SH-SY5Y (cell line): ENCODE measurements around the gene HFM1.

Experiments
- GATA2 ChIP-seq: IDR thresholded peaks from 2 replicates; pipeline ENCODE4 v1.6.1; 2011; ENCODE audit warnings: mild to moderate bottlenecking, low read depth, low read length
- GATA3 ChIP-seq: IDR thresholded peaks from 2 replicates; pipeline ENCODE4 v1.6.1; 2011; ENCODE audit warnings: low read depth, mild to moderate bottlenecking, low read length, moderate library complexity

Gene HFM1

GRCh38 chr1:91303165-91303564 lies 101.5 kb downstream of the HFM1 start:
- no peak for TF ChIP-seq GATA2
- TF ChIP-seq GATA3: no peak

GRCh38 chr1:91283421-91283726 lies 121.3 kb downstream of the HFM1 start:
- TF ChIP-seq GATA2 (no peak), GATA3 (no peak)

GRCh38 chr1:91282695-91283420 lies 121.8 kb downstream of the HFM1 start:
- TF ChIP-seq GATA3: no peak
- TF ChIP-seq GATA2: no peak

GRCh38 chr1:91281782-91282181 lies 122.9 kb downstream of the HFM1 start:
- TF ChIP-seq GATA2 (no peak), GATA3 (no peak)

GRCh38 chr1:91278754-91279153 lies 125.9 kb downstream of the HFM1 start:
- no peak for TF ChIP-seq GATA3
- no peak for TF ChIP-seq GATA2

- TF ChIP-seq GATA3: no peak
- TF ChIP-seq GATA2: no peak
These were observed 130.8 kb downstream of the HFM1 start for GRCh38 chr1:91273875-91274274.

- TF ChIP-seq GATA2 (no peak), GATA3 (no peak)
These were observed 143.0 kb downstream of the HFM1 start for GRCh38 chr1:91261655-91262054.

GRCh38 chr1:91245435-91245834 lies 159.2 kb downstream of the HFM1 start:
- TF ChIP-seq GATA3 (no peak), GATA2 (no peak)

GRCh38 chr1:91244737-91245136 lies 159.9 kb downstream of the HFM1 start:
- TF ChIP-seq GATA3 (no peak), GATA2 (no peak)

GRCh38 chr1:91243171-91243570 lies 161.5 kb downstream of the HFM1 start:
- TF ChIP-seq GATA2: no peak
- TF ChIP-seq GATA3: no peak

- no peak for TF ChIP-seq GATA2
- no peak for TF ChIP-seq GATA3
These were observed 170.5 kb downstream of the HFM1 start for GRCh38 chr1:91234181-91234580.

- no peak for TF ChIP-seq GATA3
- no peak for TF ChIP-seq GATA2
These were observed 177.9 kb downstream of the HFM1 start for GRCh38 chr1:91226741-91227140.

- TF ChIP-seq GATA3 (no peak), GATA2 (no peak)
These were observed 179.8 kb downstream of the HFM1 start for GRCh38 chr1:91224878-91225277.

GRCh38 chr1:91221017-91221416 lies 183.6 kb downstream of the HFM1 start:
- TF ChIP-seq GATA3: no peak

GRCh38 chr1:91217911-91218310 lies 186.7 kb downstream of the HFM1 start:
- no peak for TF ChIP-seq GATA3
